ENCODE results near the gene CKAP2L.

Gene CKAP2L

GRCh38 chr2:112791019-112791418 lies 26.6 kb upstream of the CKAP2L start:
- DNase-seq, result no peak

- DNase-seq, result no peak
These were observed 25.9 kb upstream of the CKAP2L start for GRCh38 chr2:112790305-112790704.

GRCh38 chr2:112789186-112789585 lies 24.8 kb upstream of the CKAP2L start:
- DNase-seq, result no peak

- no peak for DNase-seq
These were observed 24.2 kb upstream of the CKAP2L start for GRCh38 chr2:112788653-112789052.

GRCh38 chr2:112787729-112788393 lies 23.5 kb upstream of the CKAP2L start:
- no peak for DNase-seq

- DNase-seq, result no peak
These were observed 22.9 kb upstream of the CKAP2L start for GRCh38 chr2:112787294-112787693.

- DNase-seq, result no peak
These were observed 20.1 kb upstream of the CKAP2L start, which contains the start of gene IL1A for GRCh38 chr2:112784199-112785189. TSS of gene IL1A (minus strand) at chr2:112784493. CDS start at chr2:112783770, 723 bp downstream.

- no peak for DNase-seq
These were observed 18.8 kb upstream of the CKAP2L start for GRCh38 chr2:112783187-112783714.

GRCh38 chr2:112782234-112782799 lies 17.9 kb upstream of the CKAP2L start:
- no peak for DNase-seq

GRCh38 chr2:112779598-112779997 lies 15.2 kb upstream of the CKAP2L start:
- no peak for DNase-seq

- DNase-seq, result no peak
These were observed 12.6 kb upstream of the CKAP2L start for GRCh38 chr2:112777036-112777435.

GRCh38 chr2:112776113-112776512 lies 11.7 kb upstream of the CKAP2L start:
- no peak for DNase-seq

- no peak for DNase-seq
These were observed 10.3 kb upstream of the CKAP2L start for GRCh38 chr2:112774536-112775285.

- no peak for DNase-seq
These were observed 9.1 kb upstream of the CKAP2L start for GRCh38 chr2:112773556-112773955.

GRCh38 chr2:112772911-112773475 lies 8.6 kb upstream of the CKAP2L start:
- no peak for DNase-seq

GRCh38 chr2:112772322-112772721 lies 7.9 kb upstream of the CKAP2L start:
- DNase-seq, result no peak

- no peak for DNase-seq
These were observed 4.0 kb upstream of the CKAP2L start for GRCh38 chr2:112768432-112768831.

- DNase-seq, result no peak
These were observed 3.4 kb upstream of the CKAP2L start for GRCh38 chr2:112767693-112768330.

- no peak for DNase-seq
These were observed 842 bp upstream of the CKAP2L start for GRCh38 chr2:112765251-112765650.

GRCh38 chr2:112762276-112762675 lies 2.1 kb downstream of the CKAP2L start:
- DNase-seq, result no peak

GRCh38 chr2:112760149-112760548 lies 4.3 kb downstream of the CKAP2L start:
- DNase-seq, result no peak

- DNase-seq, result no peak
These were observed 5.7 kb downstream of the CKAP2L start for GRCh38 chr2:112758711-112759110.

Measured in eye (tissue), 1 donor.